ENCODE results near the gene USP10.

Gene USP10

DNA sequence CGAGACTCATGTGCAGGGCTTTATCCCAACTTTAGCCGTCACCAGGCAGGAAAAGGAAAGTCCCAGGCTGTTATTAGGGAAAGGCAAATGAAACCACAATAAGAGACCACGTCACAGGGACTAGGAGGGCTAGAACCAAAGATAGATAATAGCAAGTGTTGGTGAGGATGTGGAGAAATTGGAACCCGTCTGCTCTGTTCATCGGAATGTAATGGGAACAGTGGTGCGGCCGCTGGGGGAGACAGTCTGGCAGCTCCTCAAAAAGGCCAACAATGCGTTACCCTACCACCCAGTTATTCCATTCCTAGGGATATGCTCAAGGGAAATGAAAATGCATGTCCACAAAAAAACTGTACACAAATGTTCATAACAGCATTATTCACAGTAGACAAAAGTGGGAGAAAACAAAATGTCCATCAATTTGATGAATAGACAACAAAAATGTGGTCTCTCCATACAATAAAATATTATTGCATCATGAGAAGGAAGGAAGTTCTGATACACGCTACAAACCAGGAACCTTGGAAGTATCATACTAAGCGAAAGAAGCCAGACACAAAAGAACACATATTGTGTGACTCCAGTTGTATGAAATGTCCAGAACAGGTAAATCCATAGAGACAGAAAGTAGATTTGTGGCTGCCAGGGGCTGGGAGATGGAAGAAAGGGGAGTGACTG is 19.5 kb upstream of the USP10 start:
- H3K9me3 ChIP-seq (ENCODE audit: severe bottlenecking): no peaks in the 10 kb centered on the region
- H3K27me3 ChIP-seq (ENCODE audit: insufficient read depth, low read depth, severe bottlenecking): no peaks in the 10 kb centered on the region
- DNase-seq: no peak
- no peak overlapping the region for H3K27ac ChIP-seq
- no peak overlapping the region for H3K4me3 ChIP-seq (ENCODE audit: low read depth, low read length)
- no peaks in the 10 kb centered on the region for H3K36me3 ChIP-seq
- TF ChIP-seq CTCF (IDR thresholded peaks at IDR 0.05; ENCODE audit: low read depth, low read length): no peak

DNA sequence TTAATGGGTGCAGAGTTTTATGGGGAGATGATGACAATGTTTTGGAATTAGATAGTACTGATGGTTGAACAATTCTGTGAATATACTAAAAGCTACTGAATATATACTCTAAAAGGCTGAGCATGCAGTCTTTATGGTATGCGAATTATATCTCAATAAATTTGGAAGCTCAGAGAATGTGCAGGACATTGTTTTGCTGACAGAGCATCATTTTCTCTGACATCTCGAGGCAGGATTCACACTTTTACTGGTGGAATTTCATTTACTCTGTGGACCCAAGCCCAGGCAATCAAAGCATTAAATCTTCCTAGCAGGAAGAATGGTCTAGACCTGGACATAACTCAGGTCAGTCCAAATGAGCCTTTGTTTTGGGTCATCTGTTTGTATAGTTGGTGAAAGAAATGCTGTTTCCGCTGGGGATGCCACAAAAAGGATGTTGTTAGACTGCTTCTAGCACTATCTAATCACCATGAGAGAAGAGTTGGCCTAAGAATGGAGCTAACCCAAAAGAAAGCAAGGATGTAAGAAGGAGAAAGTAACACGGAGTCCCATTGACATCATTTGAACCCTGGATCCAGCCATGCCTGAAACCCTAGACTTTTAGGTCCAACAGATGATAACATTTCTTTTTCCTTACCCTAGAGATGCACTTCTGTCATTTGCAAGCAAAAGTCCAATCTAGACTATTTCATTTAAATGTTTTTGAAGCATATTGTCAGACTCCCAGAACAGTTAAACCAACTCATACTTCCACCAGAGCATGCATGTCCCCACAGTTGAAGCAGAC is 18.8 kb upstream of the USP10 start:
- H3K27ac ChIP-seq: no peak overlapping the region
- TF ChIP-seq CTCF (IDR thresholded peaks at IDR 0.05; ENCODE audit: low read depth, low read length): no peak
- H3K9me3 ChIP-seq (ENCODE audit: severe bottlenecking): no peaks in the 10 kb centered on the region
- DNase-seq: no peak
- no peak overlapping the region for H3K4me3 ChIP-seq (ENCODE audit: low read depth, low read length)
- H3K36me3 ChIP-seq: no peaks in the 10 kb centered on the region
- H3K27me3 ChIP-seq (ENCODE audit: insufficient read depth, low read depth, severe bottlenecking): no peaks in the 10 kb centered on the region

DNA sequence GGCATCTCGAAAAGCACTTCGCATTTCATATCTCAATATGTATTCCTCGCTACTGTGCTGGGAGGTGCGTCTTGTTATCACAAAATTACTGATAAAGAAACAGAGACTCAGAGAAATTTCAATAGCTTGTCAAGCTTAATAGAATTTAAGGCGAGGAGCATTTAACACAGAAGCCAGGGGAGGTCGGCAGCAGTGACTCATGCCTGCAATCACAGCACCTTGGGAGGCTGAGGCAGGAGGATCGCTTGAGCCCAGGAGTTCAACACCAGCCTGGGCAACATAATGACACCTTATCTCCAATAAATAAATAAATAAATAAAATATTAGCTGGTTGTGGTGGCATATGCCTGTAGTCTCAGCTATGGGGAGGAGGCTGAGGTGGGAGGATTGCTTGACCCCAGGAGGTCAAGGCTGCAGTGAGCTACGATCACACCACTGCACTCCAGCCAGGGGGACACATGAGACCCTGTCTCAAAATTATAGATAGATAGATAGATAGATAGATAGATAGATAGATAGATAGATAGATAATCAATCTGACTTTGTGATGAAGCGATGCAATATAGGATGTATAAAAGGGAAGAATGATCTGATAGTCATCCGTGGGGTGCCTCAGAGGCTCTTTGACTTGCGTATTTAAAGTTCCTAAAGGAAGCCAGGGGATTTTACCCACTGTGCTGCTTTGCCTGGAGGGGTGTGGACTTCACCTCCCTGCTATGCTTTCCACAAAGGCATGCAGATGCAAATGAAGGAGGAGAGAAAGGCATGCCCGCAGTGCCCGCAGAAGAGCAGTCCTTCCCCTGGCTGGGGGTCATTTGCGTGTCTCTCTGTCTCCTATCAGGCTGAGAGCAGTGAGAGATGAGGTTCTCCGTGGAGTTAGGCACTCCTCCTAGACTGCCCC is 15.9 kb upstream of the USP10 start:
- Histone ChIP-seq H3K27ac (no peak overlapping the region), H3K27me3 (ENCODE audit: insufficient read depth, low read depth, severe bottlenecking) (no peaks in the 10 kb centered on the region), H3K36me3 (no peaks in the 10 kb centered on the region), H3K4me3 (ENCODE audit: low read depth, low read length) (no peak overlapping the region), H3K9me3 (ENCODE audit: severe bottlenecking) (no peaks in the 10 kb centered on the region)
- no peak for DNase-seq
- no peak for TF ChIP-seq CTCF (IDR thresholded peaks at IDR 0.05; ENCODE audit: low read depth, low read length)

DNA sequence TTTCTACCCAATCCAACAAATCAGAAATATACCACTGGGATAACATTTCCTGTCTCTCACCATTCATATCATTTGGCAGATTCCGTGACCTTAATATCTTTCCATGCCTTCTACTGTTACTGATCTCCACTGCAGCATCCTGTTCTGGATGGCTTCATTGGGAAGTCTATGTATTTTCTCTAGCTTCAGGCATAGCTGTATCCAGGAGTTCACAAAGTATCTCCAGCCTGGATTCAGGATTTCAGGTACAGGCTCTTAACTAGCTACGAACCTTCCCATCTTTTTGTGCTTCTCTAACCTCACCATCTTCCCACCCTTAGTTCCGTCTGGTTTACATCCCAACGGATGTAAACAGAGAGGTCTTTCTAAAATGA is 15.2 kb upstream of the USP10 start:
- H3K36me3 ChIP-seq: no peaks in the 10 kb centered on the region
- H3K27ac ChIP-seq: no peak overlapping the region
- no peak for DNase-seq
- H3K27me3 ChIP-seq (ENCODE audit: insufficient read depth, low read depth, severe bottlenecking): no peaks in the 10 kb centered on the region
- no peak overlapping the region for H3K4me3 ChIP-seq (ENCODE audit: low read depth, low read length)
- no peak for TF ChIP-seq CTCF (IDR thresholded peaks at IDR 0.05; ENCODE audit: low read depth, low read length)
- H3K9me3 ChIP-seq (ENCODE audit: severe bottlenecking): no peaks in the 10 kb centered on the region

DNA sequence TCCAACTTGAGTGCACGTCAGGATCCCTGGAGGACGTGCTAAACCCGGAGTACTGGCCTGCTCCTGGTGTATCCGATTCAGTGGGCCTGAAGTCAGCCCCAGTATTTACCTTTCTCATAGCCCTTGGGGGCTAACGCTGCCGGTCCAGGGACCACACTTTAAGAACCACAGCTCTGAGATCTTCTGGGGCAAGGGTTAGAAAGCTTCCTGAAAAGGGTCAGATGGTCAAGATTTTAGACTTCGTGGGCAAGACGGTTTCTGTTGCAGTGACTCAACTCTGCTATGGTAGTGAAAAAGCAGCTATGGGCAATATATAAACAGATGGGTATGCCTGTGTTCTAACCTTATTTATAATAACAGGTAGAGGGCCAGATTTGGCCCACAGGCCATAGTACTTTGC is 14.6 kb upstream of the USP10 start:
- no peak for DNase-seq
- no peak for TF ChIP-seq CTCF (IDR thresholded peaks at IDR 0.05; ENCODE audit: low read depth, low read length)

More for the DNA sequence above, 14.6 kb upstream of the USP10 start:
- H3K27ac ChIP-seq: no peak overlapping the region
- no peak overlapping the region for H3K4me3 ChIP-seq (ENCODE audit: low read depth, low read length)
- H3K36me3 ChIP-seq: no peaks in the 10 kb centered on the region
- H3K9me3 ChIP-seq (ENCODE audit: severe bottlenecking): no peaks in the 10 kb centered on the region
- H3K27me3 ChIP-seq (ENCODE audit: insufficient read depth, low read depth, severe bottlenecking): no peaks in the 10 kb centered on the region

Measured in WERI-Rb-1 (cell line).